Occipital lobe (tissue), 2 donors: Measurements from ENCODE around the gene ANKS1A. TPM values are rescaled to one million over a fixed set of nuclear protein-coding genes. Genes with fewer than 3 reads are reported as not detected.

Source experiments
- DNase-seq: peaks from one replicate; lab custom pipeline; 2025; lab: John Stamatoyannopoulos, UW
- total RNA-seq: library from RNA; depleted of rRNA; stranded (reverse); fragments of >200 nt; gene quantifications from one replicate; pipeline ENCODE4 v1.2.3, GENCODE V29; 2014

Gene ANKS1A
- total RNA-seq, 1 donor from 2014 or later, result 11.4 TPM

- no peak for DNase-seq
These were observed 148.6 kb downstream of the ANKS1A start for GRCh38 chr6:35037664-35038038.

GRCh38 chr6:35038076-35038475 lies 149.0 kb downstream of the ANKS1A start:
- no peak for DNase-seq

GRCh38 chr6:35040398-35040797 lies 151.3 kb downstream of the ANKS1A start:
- no peak for DNase-seq

DNA sequence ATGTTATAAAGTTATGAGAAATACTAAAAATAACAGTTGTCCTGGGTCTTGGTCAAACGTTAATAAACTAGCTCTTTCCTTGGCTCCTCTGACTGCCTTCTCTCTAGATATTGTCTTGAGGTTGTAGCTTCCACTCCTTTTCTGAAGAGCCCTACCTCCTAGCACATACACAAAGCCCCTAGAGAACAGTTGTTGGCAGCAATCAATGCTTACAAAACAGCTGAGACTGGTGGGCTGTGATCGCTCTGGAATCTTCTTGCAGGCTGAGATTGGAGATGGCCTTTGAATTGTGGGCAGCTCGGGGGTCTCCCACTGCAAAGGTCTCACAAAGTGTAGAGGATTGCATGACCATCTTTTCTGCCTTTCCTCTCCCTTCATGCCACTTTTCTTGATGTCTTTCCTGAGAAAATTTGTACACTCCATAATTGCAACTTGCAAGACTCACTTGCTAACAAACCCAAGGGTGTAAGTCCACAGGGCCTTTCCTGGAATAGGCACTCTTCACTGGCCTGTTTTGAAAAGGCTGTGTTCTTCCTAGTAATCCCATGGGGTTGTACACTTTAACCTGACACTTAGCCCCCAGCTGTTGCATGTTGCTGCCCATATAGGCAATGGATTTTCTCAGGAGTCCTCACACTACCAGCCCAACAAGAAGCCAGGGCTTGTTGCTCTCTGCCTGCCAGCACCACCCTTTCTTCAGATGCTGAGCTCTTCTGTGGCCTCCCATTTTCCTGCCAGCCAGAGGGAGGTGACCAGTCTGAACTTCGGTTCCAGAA lies 152.2 kb downstream of the ANKS1A start:
- DNase-seq, result no peak

GRCh38 chr6:35042031-35042815 lies 153.2 kb downstream of the ANKS1A start:
- no peak for DNase-seq

DNA sequence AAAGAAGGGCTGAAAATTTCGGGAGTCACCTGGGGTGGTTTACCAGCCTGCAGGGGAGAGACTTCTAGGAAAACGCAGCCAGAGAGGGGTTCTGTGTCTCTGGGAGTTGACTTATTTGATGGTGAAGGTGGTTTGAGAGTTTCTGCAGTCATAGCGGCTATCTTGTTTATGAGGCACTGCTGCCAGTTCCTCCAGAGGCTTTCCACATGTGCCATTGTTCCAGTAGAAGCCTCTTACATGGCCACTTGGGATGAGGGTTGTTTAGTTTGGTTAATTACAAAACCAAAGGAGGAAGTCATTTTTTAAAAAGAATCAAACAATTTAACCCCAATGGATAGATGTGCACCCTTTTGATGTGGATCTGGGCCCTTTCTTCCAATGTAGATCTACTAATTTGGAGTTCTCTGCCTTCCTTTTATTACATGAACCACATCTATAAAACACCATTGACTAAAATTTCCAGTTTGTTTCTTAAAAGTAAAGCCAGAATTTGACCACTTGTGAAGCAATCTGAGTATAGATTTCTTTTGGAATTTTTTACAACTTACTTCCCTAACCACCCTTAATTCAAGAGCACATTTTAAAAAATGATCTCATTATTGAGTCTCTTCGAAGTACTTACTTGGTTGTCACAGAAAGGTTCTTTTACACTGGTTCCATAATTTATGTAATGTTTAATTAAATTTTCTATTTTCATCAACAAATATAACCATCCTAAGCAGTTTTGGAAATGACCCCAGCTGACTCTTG lies 154.5 kb downstream of the ANKS1A start:
- DNase-seq, result no peak

GRCh38 chr6:35044145-35044745 lies 155.2 kb downstream of the ANKS1A start:
- DNase-seq, result no peak

DNA sequence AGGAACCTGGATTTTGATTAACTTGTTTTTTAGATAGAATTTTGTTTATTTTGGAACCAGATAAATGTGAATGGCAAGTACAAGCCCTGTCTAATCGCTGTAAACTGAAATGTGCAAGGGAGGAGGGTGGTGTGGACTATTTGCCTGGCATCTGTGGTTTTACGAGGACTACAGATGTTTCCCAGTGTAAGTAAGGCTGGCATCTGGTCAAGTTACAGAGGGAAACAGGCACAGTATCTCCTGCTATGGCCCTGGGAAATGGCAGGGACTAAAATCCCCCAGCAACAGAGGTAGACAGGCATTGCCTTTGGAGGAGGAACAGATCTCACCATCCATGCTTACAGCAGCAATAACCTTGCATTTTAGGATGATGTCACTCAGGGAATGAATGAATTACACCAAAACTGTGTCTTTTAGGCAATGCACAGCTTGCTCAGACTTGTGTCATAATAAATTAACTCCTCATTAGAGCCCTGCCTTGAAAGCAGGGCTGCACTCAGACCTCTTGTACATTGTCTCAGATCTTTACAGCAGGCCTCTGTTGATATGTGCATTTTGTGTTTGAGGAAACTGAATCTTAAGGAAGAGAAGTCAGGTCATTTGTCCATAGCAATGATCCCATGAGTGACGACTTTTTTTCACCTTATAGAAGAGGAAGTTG lies 155.8 kb downstream of the ANKS1A start:
- DNase-seq, result no peak

- no peak for DNase-seq
These were observed 157.0 kb downstream of the ANKS1A start for GRCh38 chr6:35046103-35046502.

DNA sequence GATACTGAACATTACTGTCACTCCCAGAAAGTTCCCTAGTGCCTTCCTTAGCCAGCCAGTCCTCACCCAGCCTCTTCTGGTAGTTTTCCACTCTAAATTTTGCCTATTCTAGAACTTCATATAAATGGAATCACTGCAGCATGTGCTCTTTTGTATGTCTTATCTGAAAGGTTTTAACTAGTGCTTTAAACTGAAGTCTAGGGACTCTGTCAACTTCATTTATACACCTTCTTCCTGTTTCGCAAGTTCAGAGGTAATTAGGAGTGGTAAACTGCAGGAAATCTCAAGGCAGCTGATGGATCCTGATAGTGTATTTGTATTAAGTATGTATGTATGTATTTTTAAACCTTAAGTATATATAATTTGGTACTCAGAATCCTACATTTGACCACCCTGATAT lies 157.8 kb downstream of the ANKS1A start:
- DNase-seq, result no peak

GRCh38 chr6:35047265-35048011 lies 158.4 kb downstream of the ANKS1A start:
- DNase-seq, result no peak

- peak; percentile 48 for DNase-seq
These were observed 159.1 kb downstream of the ANKS1A start for GRCh38 chr6:35048031-35048613.

GRCh38 chr6:35048631-35049083 lies 159.6 kb downstream of the ANKS1A start:
- peak; percentile 48 for DNase-seq

DNA sequence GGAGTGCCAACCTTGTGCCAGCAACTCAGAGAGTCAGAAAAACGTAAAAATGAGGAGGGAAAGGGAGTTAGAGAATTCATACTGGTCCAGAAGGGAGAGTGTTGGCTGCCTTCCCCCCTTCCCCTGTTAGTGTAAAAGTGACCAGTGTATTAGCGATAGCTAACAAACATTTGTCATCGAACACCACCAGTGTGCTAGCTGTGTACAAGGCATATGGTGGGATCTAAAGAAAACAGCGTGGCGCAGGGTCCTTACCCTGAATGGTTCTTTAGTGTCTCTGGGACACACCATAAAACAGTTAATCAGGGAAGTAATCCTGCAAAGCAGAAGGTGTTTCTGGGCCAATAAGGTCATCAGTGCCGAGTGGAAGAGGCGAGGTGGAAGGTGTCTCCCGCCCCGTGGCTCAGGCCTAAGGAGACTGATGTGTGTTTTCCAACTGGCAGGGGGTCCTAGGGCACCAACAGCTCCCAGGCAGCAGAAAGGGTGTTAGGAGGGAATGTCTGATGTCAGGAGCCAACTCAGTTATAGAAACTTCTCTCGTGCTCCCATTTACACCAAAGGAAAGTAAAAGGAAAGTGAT lies 160.2 kb downstream of the ANKS1A start:
- no peak for DNase-seq

GRCh38 chr6:35049900-35050756 lies 161.1 kb downstream of the ANKS1A start:
- DNase-seq, result peak; percentile 53

- DNase-seq, result no peak
These were observed 161.8 kb downstream of the ANKS1A start for GRCh38 chr6:35050757-35051330.

GRCh38 chr6:35051396-35051795 lies 162.3 kb downstream of the ANKS1A start:
- no peak for DNase-seq

DNA sequence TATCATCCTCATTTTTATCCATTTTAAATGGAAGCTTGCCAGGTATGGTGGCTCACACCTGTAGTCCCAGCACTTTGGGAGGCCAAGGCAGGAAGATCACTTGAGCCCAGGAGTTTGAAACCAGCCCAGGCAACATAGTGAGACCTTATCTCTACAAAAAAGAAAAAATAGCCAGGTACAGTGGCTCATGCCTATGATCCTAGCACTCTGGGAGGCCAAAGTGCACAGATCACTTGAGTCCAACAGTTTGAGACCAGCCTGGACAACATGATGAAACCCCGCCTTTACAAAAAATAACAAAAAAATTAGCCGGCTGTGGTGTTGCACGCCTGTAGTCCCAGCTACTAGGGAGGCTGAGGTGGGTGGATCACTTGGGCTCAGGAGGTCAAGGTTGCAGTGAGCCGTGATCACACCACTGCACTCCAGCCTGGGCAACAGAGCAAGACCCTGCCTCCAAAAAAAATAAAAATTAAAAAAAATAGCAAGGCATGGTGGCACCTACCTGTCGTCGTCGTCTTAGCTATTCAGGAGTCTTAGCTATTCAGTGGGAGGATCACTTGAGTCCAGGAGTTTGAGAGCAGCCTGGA lies 163.0 kb downstream of the ANKS1A start:
- DNase-seq, result no peak
